Activated CD8-positive, alpha-beta T cell treated with anti-CD3 and anti-CD28 coated beads for 36 hours (primary cell): ENCODE data around the gene MEGF11. TPM values are rescaled to one million over a fixed set of nuclear protein-coding genes. Genes with fewer than 3 reads are reported as not detected.

ENCODE experiments used
- ATAC-seq: fragments of 200-7000 bp; cut with Tn5 transposase; one replicate; pipeline ENCODE4 v1.10.0; 2021; ENCODE audit warnings: mild to moderate bottlenecking, moderate library complexity
- CTCF ChIA-PET: fragments of 350-600 bp; sonication (Branson Sonifier 250); formaldehyde crosslinking; loops from one replicate; lab custom pipeline; 2021; ENCODE audit warnings: antibody characterized with exemption; lab: Charles Lee
- POLR2A ChIA-PET: fragments of 350-600 bp; sonication (Branson Sonifier 250); formaldehyde crosslinking; loops from one replicate; lab custom pipeline; 2021; ENCODE audit warnings: antibody characterized with exemption; lab: Charles Lee
- DNase-seq: peaks from one replicate; pipeline ENCODE4 v3.0.0-alpha.2; 2020
- H3K27ac Mint-ChIP-seq: one replicate; pipeline ENCODE4 v1.8.0; 2021; ENCODE audit warnings: mild to moderate bottlenecking, mixed read lengths
- H3K27me3 Mint-ChIP-seq: one replicate; pipeline ENCODE4 v1.8.0; 2021; ENCODE audit warnings: mixed read lengths
- H3K36me3 Mint-ChIP-seq: one replicate; pipeline ENCODE4 v1.8.0; 2021; ENCODE audit warnings: low read depth, mixed read lengths
- H3K4me1 Mint-ChIP-seq: one replicate; pipeline ENCODE4 v1.8.0; 2021; ENCODE audit warnings: low read depth, mixed read lengths
- H3K4me3 Mint-ChIP-seq: one replicate; pipeline ENCODE4 v1.8.0; 2021; ENCODE audit warnings: mild to moderate bottlenecking, moderate library complexity, mixed read lengths
- H3K9me3 Mint-ChIP-seq: one replicate; pipeline ENCODE4 v1.8.0; 2021; ENCODE audit warnings: mixed read lengths
- CTCF ChIP-seq: fragments of 200-600 bp; IDR thresholded peaks from one replicate; pipeline ENCODE4 v1.8.0; 2022; ENCODE audit warnings: antibody characterized with exemption, mild to moderate bottlenecking
- intact Hi-C: fragments of 100-400 bp; cut with micrococcal nuclease; formaldehyde crosslinking; loops from one replicate; pipeline ENCODE4 v1.10.0; 2022
- total RNA-seq, 2 experiments: library from RNA; stranded (reverse); gene quantifications; one replicate each; pipeline ENCODE4 v1.2.3, GENCODE V29; 2021

Gene MEGF11
- total RNA-seq, 2 experiments from 2014 or later = not detected

- intact Hi-C loops = no loop called here
- Mint-ChIP-seq H3K9me3 (no peaks in the 10 kb centered on the region), H3K4me3 (no peak overlapping the region), H3K27me3 (peaks cover 4% of the 10 kb centered on the region), H3K27ac (no peak overlapping the region), H3K4me1 (no peaks in the 10 kb centered on the region), H3K36me3 (no peaks in the 10 kb centered on the region)
- ChIA-PET POLR2A (no interaction called here), CTCF (no interaction called here)
- ATAC-seq (no peak), DNase-seq (no peak)
- no peak for TF ChIP-seq CTCF
Observed at GRCh38 chr15:66151809-66152208, 101.7 kb downstream of the MEGF11 start.

DNA sequence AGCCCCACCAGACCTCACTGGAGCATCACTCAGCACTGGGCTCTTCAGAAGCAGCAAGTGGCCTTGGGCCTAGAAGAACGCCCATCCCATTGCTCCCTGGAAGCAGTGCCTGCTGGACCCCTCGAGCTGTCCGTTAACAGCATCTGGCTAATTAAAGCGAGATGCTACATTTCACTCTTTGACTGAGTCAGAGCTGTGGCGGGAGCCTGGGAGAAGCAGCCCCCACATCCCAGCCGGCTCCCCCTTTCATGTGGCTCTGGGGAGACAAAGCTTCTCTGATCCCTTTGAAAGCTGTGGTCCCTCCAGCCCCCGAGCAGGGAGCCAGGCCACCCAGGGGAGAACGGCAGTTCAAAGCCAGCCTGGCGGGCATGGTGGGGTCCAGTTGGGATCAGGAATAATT, 103.7 kb downstream of the MEGF11 start:
- no peak for TF ChIP-seq CTCF
- Mint-ChIP-seq H3K4me1 (no peaks in the 10 kb centered on the region), H3K4me3 (no peak overlapping the region), H3K9me3 (no peaks in the 10 kb centered on the region), H3K27ac (no peak overlapping the region), H3K27me3 (peaks cover 4% of the 10 kb centered on the region), H3K36me3 (no peaks in the 10 kb centered on the region)
- intact Hi-C loops = no loop called here
- ChIA-PET POLR2A (no interaction called here), CTCF (no interaction called here)
- ATAC-seq (no peak), DNase-seq (no peak)

GRCh38 chr15:66148187-66148586, 105.4 kb downstream of the MEGF11 start:
- no peaks in the 10 kb centered on the region for H3K36me3 Mint-ChIP-seq
- no peak for TF ChIP-seq CTCF
- no peaks in the 10 kb centered on the region for H3K9me3 Mint-ChIP-seq
- intact Hi-C loops = no loop called here
- no peak for ATAC-seq
- H3K4me3 Mint-ChIP-seq = no peak overlapping the region
- peaks cover 4% of the 10 kb centered on the region for H3K27me3 Mint-ChIP-seq
- ChIA-PET CTCF (no interaction called here), POLR2A (no interaction called here)
- no peak overlapping the region for H3K27ac Mint-ChIP-seq
- DNase-seq = no peak
- H3K4me1 Mint-ChIP-seq = no peaks in the 10 kb centered on the region

- no peak for ATAC-seq
- Mint-ChIP-seq H3K27me3 (peaks cover 4% of the 10 kb centered on the region), H3K4me3 (no peak overlapping the region), H3K4me1 (no peaks in the 10 kb centered on the region), H3K27ac (no peak overlapping the region), H3K36me3 (no peaks in the 10 kb centered on the region), H3K9me3 (no peaks in the 10 kb centered on the region)
- intact Hi-C loops = no loop called here
- TF ChIP-seq CTCF = no peak
- DNase-seq = no peak
- ChIA-PET POLR2A (no interaction called here), CTCF (no interaction called here)
Observed at GRCh38 chr15:66147440-66147839, 106.1 kb downstream of the MEGF11 start.

DNA sequence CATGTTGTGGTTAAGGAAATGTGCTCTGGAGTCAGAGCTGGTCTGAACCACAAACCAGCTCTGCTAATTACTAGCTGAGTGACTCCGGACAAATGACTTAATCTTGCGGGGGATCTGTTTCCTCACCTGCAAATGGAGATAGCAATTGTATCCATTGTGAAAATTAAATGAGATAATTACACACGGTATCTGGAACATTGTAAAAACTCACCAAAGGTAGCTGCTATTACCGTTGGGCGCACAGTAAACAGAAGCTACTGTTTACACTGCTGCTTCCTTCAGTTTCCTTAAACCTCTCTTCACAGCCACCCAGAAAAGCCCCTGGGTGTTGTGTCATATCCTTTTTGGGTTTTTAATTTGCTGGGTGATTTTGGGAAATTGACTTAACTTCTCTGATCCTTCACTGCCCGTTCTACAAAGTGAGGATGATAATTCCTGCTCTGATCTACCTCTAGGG, 107.8 kb downstream of the MEGF11 start:
- Mint-ChIP-seq H3K4me1 (no peaks in the 10 kb centered on the region), H3K27me3 (peaks cover 3% of the 10 kb centered on the region), H3K27ac (no peak overlapping the region), H3K36me3 (no peaks in the 10 kb centered on the region), H3K4me3 (no peak overlapping the region), H3K9me3 (no peaks in the 10 kb centered on the region)
- ATAC-seq (no peak), DNase-seq (no peak)
- ChIA-PET CTCF (no interaction called here), POLR2A (interaction anchor here (0.6 to 0.7 kb wide), 2 partner anchors 14 to 15 kb away, joined by 3 read pairs; no protein-coding TSS in a partner anchor)
- intact Hi-C loops = no loop called here
- TF ChIP-seq CTCF = no peak
